ENCODE data around the gene ARVCF.
"Not testable (repeated sequence)": the region's sequence is repeated elsewhere in the genome, so short reads cannot be mapped to it uniquely, and the experiment has no call there.

ARVCF gene

GRCh38 chr22:19931514-19931913 lies 85.1 kb downstream of the ARVCF start:
- Histone ChIP-seq H3K27ac (ENCODE audit: low read depth, low read length) (no peak overlapping the region), H3K36me3 (ENCODE audit: control insufficient read depth, insufficient read depth, low read length) (no peaks in the 10 kb centered on the region), H3K4me1 (ENCODE audit: control insufficient read depth, insufficient read depth, low read length) (no peaks in the 10 kb centered on the region), H3K9ac (ENCODE audit: low read length) (no peak overlapping the region), H3K9me3 (ENCODE audit: control insufficient read depth, insufficient read depth, low read depth, low read length) (peaks cover 10% of the 10 kb centered on the region), H3K4me3 (ENCODE audit: low read depth, low read length) (no peak overlapping the region), H3K27me3 (ENCODE audit: control insufficient read depth, insufficient read depth, low read length) (no peaks in the 10 kb centered on the region)

- no peaks in the 10 kb centered on the region for H3K27me3 ChIP-seq (ENCODE audit: control insufficient read depth, insufficient read depth, low read length)
- H3K4me1 ChIP-seq (ENCODE audit: control insufficient read depth, insufficient read depth, low read length): no peaks in the 10 kb centered on the region
- no peak overlapping the region for H3K27ac ChIP-seq (ENCODE audit: low read depth, low read length)
- no peak overlapping the region for H3K4me3 ChIP-seq (ENCODE audit: low read depth, low read length)
- no peak overlapping the region for H3K9ac ChIP-seq (ENCODE audit: low read length)
- H3K36me3 ChIP-seq (ENCODE audit: control insufficient read depth, insufficient read depth, low read length): no peaks in the 10 kb centered on the region
- H3K9me3 ChIP-seq (ENCODE audit: control insufficient read depth, insufficient read depth, low read depth, low read length): peaks cover 3% of the 10 kb centered on the region
Observed at GRCh38 chr22:19930551-19931486, 85.8 kb downstream of the ARVCF start.

GRCh38 chr22:19929586-19930550 lies 86.8 kb downstream of the ARVCF start:
- Histone ChIP-seq H3K4me1 (ENCODE audit: control insufficient read depth, insufficient read depth, low read length) (no peaks in the 10 kb centered on the region), H3K9ac (ENCODE audit: low read length) (no peak overlapping the region), H3K9me3 (ENCODE audit: control insufficient read depth, insufficient read depth, low read depth, low read length) (no peaks in the 10 kb centered on the region), H3K36me3 (ENCODE audit: control insufficient read depth, insufficient read depth, low read length) (no peaks in the 10 kb centered on the region), H3K4me3 (ENCODE audit: low read depth, low read length) (no peak overlapping the region), H3K27ac (ENCODE audit: low read depth, low read length) (no peak overlapping the region), H3K27me3 (ENCODE audit: control insufficient read depth, insufficient read depth, low read length) (no peaks in the 10 kb centered on the region)

- no peak overlapping the region for H3K9ac ChIP-seq (ENCODE audit: low read length)
- no peak overlapping the region for H3K4me3 ChIP-seq (ENCODE audit: low read depth, low read length)
- H3K36me3 ChIP-seq (ENCODE audit: control insufficient read depth, insufficient read depth, low read length): no peaks in the 10 kb centered on the region
- H3K27ac ChIP-seq (ENCODE audit: low read depth, low read length): no peak overlapping the region
- no peaks in the 10 kb centered on the region for H3K4me1 ChIP-seq (ENCODE audit: control insufficient read depth, insufficient read depth, low read length)
- H3K9me3 ChIP-seq (ENCODE audit: control insufficient read depth, insufficient read depth, low read depth, low read length): no peaks in the 10 kb centered on the region
- H3K27me3 ChIP-seq (ENCODE audit: control insufficient read depth, insufficient read depth, low read length): no peaks in the 10 kb centered on the region
Observed at GRCh38 chr22:19928207-19928606, 88.4 kb downstream of the ARVCF start.

GRCh38 chr22:19927696-19928095 lies 88.9 kb downstream of the ARVCF start:
- H3K27ac ChIP-seq (ENCODE audit: low read depth, low read length): no peak overlapping the region
- no peaks in the 10 kb centered on the region for H3K36me3 ChIP-seq (ENCODE audit: control insufficient read depth, insufficient read depth, low read length)
- H3K9ac ChIP-seq (ENCODE audit: low read length): no peak overlapping the region
- no peaks in the 10 kb centered on the region for H3K27me3 ChIP-seq (ENCODE audit: control insufficient read depth, insufficient read depth, low read length)
- H3K4me3 ChIP-seq (ENCODE audit: low read depth, low read length): no peak overlapping the region
- H3K9me3 ChIP-seq (ENCODE audit: control insufficient read depth, insufficient read depth, low read depth, low read length): no peaks in the 10 kb centered on the region
- no peaks in the 10 kb centered on the region for H3K4me1 ChIP-seq (ENCODE audit: control insufficient read depth, insufficient read depth, low read length)

- H3K27me3 ChIP-seq (ENCODE audit: control insufficient read depth, insufficient read depth, low read length); H3K27ac ChIP-seq (ENCODE audit: low read depth, low read length); H3K9me3 ChIP-seq (ENCODE audit: control insufficient read depth, insufficient read depth, low read depth, low read length); H3K4me3 ChIP-seq (ENCODE audit: low read depth, low read length); H3K36me3 ChIP-seq (ENCODE audit: control insufficient read depth, insufficient read depth, low read length); H3K4me1 ChIP-seq (ENCODE audit: control insufficient read depth, insufficient read depth, low read length); H3K9ac ChIP-seq (ENCODE audit: low read length): not testable (repeated sequence)
Observed at GRCh38 chr22:19926028-19926427, 90.6 kb downstream of the ARVCF start.

- H3K27me3 ChIP-seq (ENCODE audit: control insufficient read depth, insufficient read depth, low read length): no peaks in the 10 kb centered on the region
- no peak overlapping the region for H3K27ac ChIP-seq (ENCODE audit: low read depth, low read length)
- no peaks in the 10 kb centered on the region for H3K36me3 ChIP-seq (ENCODE audit: control insufficient read depth, insufficient read depth, low read length)
- H3K4me1 ChIP-seq (ENCODE audit: control insufficient read depth, insufficient read depth, low read length): no peaks in the 10 kb centered on the region
- no peak overlapping the region for H3K4me3 ChIP-seq (ENCODE audit: low read depth, low read length)
- H3K9me3 ChIP-seq (ENCODE audit: control insufficient read depth, insufficient read depth, low read depth, low read length): no peaks in the 10 kb centered on the region
- no peak overlapping the region for H3K9ac ChIP-seq (ENCODE audit: low read length)
Observed at GRCh38 chr22:19923914-19924513, 92.6 kb downstream of the ARVCF start.

- Histone ChIP-seq H3K4me3 (ENCODE audit: low read depth, low read length) (no peak overlapping the region), H3K27me3 (ENCODE audit: control insufficient read depth, insufficient read depth, low read length) (no peaks in the 10 kb centered on the region), H3K27ac (ENCODE audit: low read depth, low read length) (no peak overlapping the region), H3K4me1 (ENCODE audit: control insufficient read depth, insufficient read depth, low read length) (no peaks in the 10 kb centered on the region), H3K9ac (ENCODE audit: low read length) (no peak overlapping the region), H3K9me3 (ENCODE audit: control insufficient read depth, insufficient read depth, low read depth, low read length) (no peaks in the 10 kb centered on the region), H3K36me3 (ENCODE audit: control insufficient read depth, insufficient read depth, low read length) (no peaks in the 10 kb centered on the region)
Observed at GRCh38 chr22:19921544-19922081, 95.0 kb downstream of the ARVCF start.
